ENCODE results near the gene TOMM6.

DNA sequence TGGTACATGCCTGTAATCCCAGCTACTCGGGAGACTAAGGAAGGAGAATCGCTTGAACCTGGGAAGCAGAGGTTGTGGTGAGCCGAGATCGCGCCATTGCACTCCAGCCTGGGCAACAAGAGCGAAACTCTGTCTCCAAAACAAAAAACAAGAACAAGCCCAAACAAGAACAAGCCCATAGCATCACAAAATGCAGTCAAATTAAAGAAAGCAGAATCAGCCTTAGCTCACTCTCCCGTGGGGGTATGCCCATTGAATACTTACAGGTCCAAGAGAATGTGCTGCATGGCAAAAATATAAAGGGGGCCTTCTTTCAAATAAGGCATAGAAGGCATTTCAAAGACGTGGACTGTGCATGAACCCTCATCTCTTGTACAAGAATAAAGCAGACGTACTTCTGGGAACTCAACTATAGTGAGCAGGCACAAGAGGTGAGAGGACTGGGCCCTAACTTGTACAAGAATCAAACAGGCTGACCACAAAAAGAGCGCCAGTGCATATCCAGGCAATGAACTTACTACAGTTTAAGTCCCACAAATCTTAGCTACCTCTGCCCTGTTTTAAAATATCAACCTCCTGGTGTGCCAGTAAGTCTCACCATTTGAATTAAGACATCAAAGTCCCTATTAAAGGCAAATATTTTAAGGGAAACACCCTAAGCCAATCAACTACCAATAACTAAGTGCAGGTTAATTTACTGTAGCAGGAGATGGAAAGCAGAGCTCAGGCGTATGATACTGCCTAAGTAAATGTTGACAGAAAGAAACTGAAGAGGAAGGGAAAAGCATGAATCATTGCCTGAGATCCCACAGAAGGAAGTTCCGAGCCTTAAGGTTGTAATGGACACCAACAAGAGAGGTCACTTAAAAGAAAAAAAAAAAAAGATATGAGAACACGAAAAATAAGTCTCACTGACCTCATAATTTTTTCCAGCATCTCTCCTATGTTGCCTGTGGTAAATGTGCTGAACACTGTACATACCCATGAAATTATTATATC is 37.4 kb downstream of the TOMM6 start:
- TF ChIP-seq POLR2AphosphoS5 (IDR thresholded peaks at IDR 0.05; ENCODE audit: insufficient read depth in 1 of 2, low read depth in 1 of 2): no peak
- TF ChIP-seq, protein P1, sequence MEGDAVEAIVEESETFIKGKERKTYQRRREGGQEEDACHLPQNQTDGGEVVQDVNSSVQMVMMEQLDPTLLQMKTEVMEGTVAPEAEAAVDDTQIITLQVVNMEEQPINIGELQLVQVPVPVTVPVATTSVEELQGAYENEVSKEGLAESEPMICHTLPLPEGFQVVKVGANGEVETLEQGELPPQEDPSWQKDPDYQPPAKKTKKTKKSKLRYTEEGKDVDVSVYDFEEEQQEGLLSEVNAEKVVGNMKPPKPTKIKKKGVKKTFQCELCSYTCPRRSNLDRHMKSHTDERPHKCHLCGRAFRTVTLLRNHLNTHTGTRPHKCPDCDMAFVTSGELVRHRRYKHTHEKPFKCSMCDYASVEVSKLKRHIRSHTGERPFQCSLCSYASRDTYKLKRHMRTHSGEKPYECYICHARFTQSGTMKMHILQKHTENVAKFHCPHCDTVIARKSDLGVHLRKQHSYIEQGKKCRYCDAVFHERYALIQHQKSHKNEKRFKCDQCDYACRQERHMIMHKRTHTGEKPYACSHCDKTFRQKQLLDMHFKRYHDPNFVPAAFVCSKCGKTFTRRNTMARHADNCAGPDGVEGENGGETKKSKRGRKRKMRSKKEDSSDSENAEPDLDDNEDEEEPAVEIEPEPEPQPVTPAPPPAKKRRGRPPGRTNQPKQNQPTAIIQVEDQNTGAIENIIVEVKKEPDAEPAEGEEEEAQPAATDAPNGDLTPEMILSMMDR (IDR thresholded peaks at IDR 0.05): no peak
